Astrocyte (in vitro differentiated cells and primary cell): ENCODE data around the gene STX17. TPM values are rescaled to one million over a fixed set of nuclear protein-coding genes. Genes with fewer than 3 reads are reported as not detected.

ENCODE experiments used
- DNase-seq: peaks from one replicate; pipeline ENCODE4 v3.0.0-alpha.2; 2010; ENCODE audit warnings: low read depth
- FAIRE-seq: peaks from 2 replicates; lab custom pipeline; 2011; peaks lifted over from hg19 to GRCh38; lab: Jason Lieb, UNC
- H2AFZ ChIP-seq: 2 replicates; pipeline ENCODE4 v1.6.0; 2012; ENCODE audit warnings: low read depth, low read length, inconsistent platforms
- H3K27ac ChIP-seq: 2 replicates; pipeline ENCODE4 v1.5.1; 2011; ENCODE audit warnings: low read depth, low read length, inconsistent platforms
- H3K27me3 ChIP-seq: 2 replicates; pipeline ENCODE4 v1.6.0; 2011; ENCODE audit warnings: low read length, inconsistent platforms; ENCODE audit not compliant: insufficient read depth
- H3K36me3 ChIP-seq: 2 replicates; pipeline ENCODE4 v1.5.1; 2011; ENCODE audit warnings: low read length, inconsistent platforms; ENCODE audit not compliant: insufficient read depth
- H3K4me1 ChIP-seq: 2 replicates; pipeline ENCODE4 v1.5.1; 2011; ENCODE audit warnings: low read length, inconsistent platforms; ENCODE audit not compliant: insufficient read depth
- H3K4me2 ChIP-seq: 2 replicates; pipeline ENCODE4 v1.6.0; 2012; ENCODE audit warnings: low read length, inconsistent platforms
- H3K4me3 ChIP-seq: 2 replicates; pipeline ENCODE4 v1.5.1; 2011; ENCODE audit warnings: low read depth, mild to moderate bottlenecking, low read length, inconsistent platforms; ENCODE audit not compliant: insufficient read depth
- H3K79me2 ChIP-seq: 2 replicates; pipeline ENCODE4 v1.6.0; 2012; ENCODE audit warnings: mild to moderate bottlenecking, low read length, inconsistent platforms; ENCODE audit not compliant: insufficient read depth
- H3K9ac ChIP-seq: 2 replicates; pipeline ENCODE4 v1.6.0; 2012; ENCODE audit warnings: mild to moderate bottlenecking, low read length, inconsistent platforms
- H3K9me3 ChIP-seq: 2 replicates; pipeline ENCODE4 v1.5.1; 2012; ENCODE audit warnings: low read depth, mild to moderate bottlenecking, low read length, inconsistent platforms; ENCODE audit not compliant: insufficient read depth
- H4K20me1 ChIP-seq: 2 replicates; pipeline ENCODE4 v1.6.0; 2012; ENCODE audit warnings: low read length, inconsistent platforms; ENCODE audit not compliant: insufficient read depth
- H3K27ac Mint-ChIP-seq: one replicate; pipeline ENCODE4 v1.8.0; 2021; ENCODE audit warnings: mild to moderate bottlenecking, mixed read lengths; ENCODE audit not compliant: unreplicated experiment
- H3K27me3 Mint-ChIP-seq: one replicate; pipeline ENCODE4 v1.8.0; 2021; ENCODE audit warnings: low read depth, mixed read lengths; ENCODE audit not compliant: unreplicated experiment
- H3K36me3 Mint-ChIP-seq: one replicate; pipeline ENCODE4 v1.8.0; 2021; ENCODE audit warnings: low read depth, mixed read lengths; ENCODE audit not compliant: unreplicated experiment
- H3K4me1 Mint-ChIP-seq: one replicate; pipeline ENCODE4 v1.8.0; 2021; ENCODE audit warnings: low read depth, mixed read lengths; ENCODE audit not compliant: unreplicated experiment
- H3K4me3 Mint-ChIP-seq: one replicate; pipeline ENCODE4 v1.8.0; 2021; ENCODE audit warnings: mild to moderate bottlenecking, moderate library complexity, mixed read lengths; ENCODE audit not compliant: unreplicated experiment
- H3K9me3 Mint-ChIP-seq: one replicate; pipeline ENCODE4 v1.8.0; 2021; ENCODE audit warnings: mild to moderate bottlenecking, mixed read lengths; ENCODE audit not compliant: unreplicated experiment
- EZH2 ChIP-seq: IDR thresholded peaks from 2 replicates; pipeline ENCODE4 v1.6.1; 2012; ENCODE audit warnings: mild to moderate bottlenecking, low read length, inconsistent platforms; ENCODE audit not compliant: insufficient read depth
- total RNA-seq: library from RNA; stranded (reverse); gene quantifications from 2 replicates; pipeline ENCODE4 v1.2.1, GENCODE V29; 2021
- TF ChIP-seq, protein P1 (sequence below): IDR thresholded peaks from 2 replicates; pipeline ENCODE4 v1.5.1; 2011; ENCODE audit warnings: low read depth, mild to moderate bottlenecking, inconsistent platforms, low read length, moderate library complexity; ENCODE audit not compliant: insufficient read depth

The STX17 gene
- total RNA-seq, 1 donor from 2014 or later = 28.3 TPM

DNA sequence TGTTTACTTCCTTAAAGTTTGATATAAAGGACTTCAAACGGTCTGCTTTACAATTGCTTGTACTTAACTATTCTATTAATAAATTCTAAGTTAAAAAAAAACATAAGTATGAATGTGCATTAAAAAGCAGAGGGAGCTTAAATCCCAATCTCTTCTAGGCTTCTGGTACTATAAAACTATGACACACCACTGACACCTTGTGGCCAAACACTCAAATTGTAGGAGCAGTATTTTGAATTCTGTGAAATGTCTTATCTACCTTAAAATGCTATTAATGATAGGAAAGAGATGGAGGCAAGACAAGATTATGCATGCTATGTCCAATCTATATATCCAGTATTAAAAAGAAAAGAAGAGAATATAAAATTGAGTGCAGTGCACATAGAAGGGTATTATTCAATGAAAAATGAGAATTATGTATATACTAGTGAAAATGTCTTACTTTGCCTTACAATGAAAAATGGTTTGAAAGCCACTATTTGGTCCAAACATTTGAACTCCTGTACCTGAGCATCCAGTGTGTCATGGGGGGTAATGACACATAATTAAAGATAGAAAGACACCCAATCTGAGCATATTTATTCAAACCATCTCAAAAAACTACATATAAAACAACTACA is 104.7 kb downstream of the STX17 start:
- no peak overlapping the region for H3K27ac ChIP-seq
- H3K36me3 Mint-ChIP-seq = peaks cover 4% of the 10 kb centered on the region
- H3K4me2 ChIP-seq = no peak overlapping the region
- H4K20me1 ChIP-seq = no peaks in the 10 kb centered on the region
- no peak overlapping the region for H3K4me3 ChIP-seq
- FAIRE-seq = no peak
- H3K27me3 ChIP-seq = no peaks in the 10 kb centered on the region
- H3K9ac ChIP-seq = no peak overlapping the region
- no peaks in the 10 kb centered on the region for H3K4me1 Mint-ChIP-seq
- no peaks in the 10 kb centered on the region for H3K4me1 ChIP-seq
- no peaks in the 10 kb centered on the region for H3K36me3 ChIP-seq
- no peaks in the 10 kb centered on the region for H3K9me3 Mint-ChIP-seq
- no peaks in the 10 kb centered on the region for H3K9me3 ChIP-seq
- H3K27me3 Mint-ChIP-seq = no peaks in the 10 kb centered on the region
- peak; percentile 26 for DNase-seq
- no peak overlapping the region for H3K27ac Mint-ChIP-seq
- H3K4me3 Mint-ChIP-seq = no peak overlapping the region
- TF ChIP-seq EZH2 = no peak
- TF ChIP-seq, protein P1, sequence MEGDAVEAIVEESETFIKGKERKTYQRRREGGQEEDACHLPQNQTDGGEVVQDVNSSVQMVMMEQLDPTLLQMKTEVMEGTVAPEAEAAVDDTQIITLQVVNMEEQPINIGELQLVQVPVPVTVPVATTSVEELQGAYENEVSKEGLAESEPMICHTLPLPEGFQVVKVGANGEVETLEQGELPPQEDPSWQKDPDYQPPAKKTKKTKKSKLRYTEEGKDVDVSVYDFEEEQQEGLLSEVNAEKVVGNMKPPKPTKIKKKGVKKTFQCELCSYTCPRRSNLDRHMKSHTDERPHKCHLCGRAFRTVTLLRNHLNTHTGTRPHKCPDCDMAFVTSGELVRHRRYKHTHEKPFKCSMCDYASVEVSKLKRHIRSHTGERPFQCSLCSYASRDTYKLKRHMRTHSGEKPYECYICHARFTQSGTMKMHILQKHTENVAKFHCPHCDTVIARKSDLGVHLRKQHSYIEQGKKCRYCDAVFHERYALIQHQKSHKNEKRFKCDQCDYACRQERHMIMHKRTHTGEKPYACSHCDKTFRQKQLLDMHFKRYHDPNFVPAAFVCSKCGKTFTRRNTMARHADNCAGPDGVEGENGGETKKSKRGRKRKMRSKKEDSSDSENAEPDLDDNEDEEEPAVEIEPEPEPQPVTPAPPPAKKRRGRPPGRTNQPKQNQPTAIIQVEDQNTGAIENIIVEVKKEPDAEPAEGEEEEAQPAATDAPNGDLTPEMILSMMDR = peak; percentile 63
- no peaks in the 10 kb centered on the region for H3K79me2 ChIP-seq
- no peak overlapping the region for H2AFZ ChIP-seq

- Mint-ChIP-seq H3K4me1 (no peaks in the 10 kb centered on the region), H3K9me3 (no peaks in the 10 kb centered on the region), H3K27ac (no peak overlapping the region), H3K36me3 (peaks cover 4% of the 10 kb centered on the region), H3K4me3 (no peak overlapping the region), H3K27me3 (no peaks in the 10 kb centered on the region)
- Histone ChIP-seq H3K79me2 (no peaks in the 10 kb centered on the region), H3K4me3 (no peak overlapping the region), H3K4me1 (no peaks in the 10 kb centered on the region), H3K36me3 (no peaks in the 10 kb centered on the region), H3K4me2 (no peak overlapping the region), H3K9ac (no peak overlapping the region), H3K9me3 (no peaks in the 10 kb centered on the region), H2AFZ (no peak overlapping the region), H3K27me3 (no peaks in the 10 kb centered on the region), H3K27ac (no peak overlapping the region), H4K20me1 (no peaks in the 10 kb centered on the region)
- FAIRE-seq (no peak), DNase-seq (no peak)
- TF ChIP-seq EZH2 = no peak
- TF ChIP-seq, protein P1 = no peak
Measured at GRCh38 chr9:100012279-100012678, 105.8 kb downstream of the STX17 start.

DNA sequence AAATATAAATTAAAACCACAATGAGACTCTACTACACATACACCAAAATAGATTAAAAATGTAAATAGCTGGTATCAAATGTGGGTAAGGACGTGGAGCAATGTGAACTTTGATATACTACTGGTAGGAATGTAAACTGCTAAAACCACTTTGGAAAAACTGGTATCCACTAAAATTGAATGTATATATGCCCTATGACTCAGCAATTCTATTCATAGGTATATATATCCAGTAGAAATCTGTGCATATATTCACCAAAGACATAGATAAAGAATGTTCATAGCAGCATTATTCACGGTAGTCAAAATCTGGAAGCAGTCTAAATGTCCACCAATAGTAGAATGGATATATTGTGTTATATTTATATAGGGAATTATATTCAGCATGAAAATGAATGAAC is 107.1 kb downstream of the STX17 start:
- no peaks in the 10 kb centered on the region for H3K9me3 ChIP-seq
- H3K36me3 ChIP-seq = no peaks in the 10 kb centered on the region
- TF ChIP-seq, protein P1 = no peak
- TF ChIP-seq EZH2 = no peak
- no peaks in the 10 kb centered on the region for H4K20me1 ChIP-seq
- no peak overlapping the region for H3K27ac ChIP-seq
- Mint-ChIP-seq H3K36me3 (peaks cover 4% of the 10 kb centered on the region), H3K9me3 (no peaks in the 10 kb centered on the region), H3K4me1 (no peaks in the 10 kb centered on the region), H3K4me3 (no peak overlapping the region), H3K27ac (no peak overlapping the region), H3K27me3 (no peaks in the 10 kb centered on the region)
- H3K4me2 ChIP-seq = no peak overlapping the region
- no peak overlapping the region for H2AFZ ChIP-seq
- no peaks in the 10 kb centered on the region for H3K79me2 ChIP-seq
- H3K4me1 ChIP-seq = no peaks in the 10 kb centered on the region
- no peaks in the 10 kb centered on the region for H3K27me3 ChIP-seq
- no peak overlapping the region for H3K9ac ChIP-seq
- no peak overlapping the region for H3K4me3 ChIP-seq
- DNase-seq = no peak
- no peak for FAIRE-seq
